Colonic mucosa (tissue), 4 donors: Measurements from ENCODE around the gene VPS13A. TPM values are rescaled to one million over a fixed set of nuclear protein-coding genes. Genes with fewer than 3 reads are reported as not detected.

Experiments used
- DNase-seq: peaks from one replicate; pipeline ENCODE4 v3.0.0-alpha.2; 2020
- H3K27ac ChIP-seq: fragments of 200-600 bp; one replicate; pipeline ENCODE4 v1.8.0; 2021
- H3K27me3 ChIP-seq: fragments of 200-600 bp; one replicate; pipeline ENCODE4 v1.8.0; 2021
- H3K36me3 ChIP-seq: fragments of 200-600 bp; one replicate; pipeline ENCODE4 v1.8.0; 2021
- H3K4me1 ChIP-seq: fragments of 200-600 bp; one replicate; pipeline ENCODE4 v1.8.0; 2021; ENCODE audit warnings: mild to moderate bottlenecking
- H3K4me3 ChIP-seq: fragments of 200-600 bp; one replicate; pipeline ENCODE4 v1.8.0; 2021
- H3K9ac ChIP-seq, 2 donors: one replicate each; pipeline ENCODE4 v1.7.0; 2013; ENCODE audit warnings: control low read depth in 2 of 2, low read depth in 2 of 2, low read length in 2 of 2
- H3K9me3 ChIP-seq: fragments of 200-600 bp; one replicate; pipeline ENCODE4 v1.8.0; 2021
- CTCF ChIP-seq: fragments of 200-600 bp; IDR thresholded peaks from one replicate; pipeline ENCODE4 v1.8.0; 2022; ENCODE audit warnings: antibody characterized with exemption, mild to moderate bottlenecking
- intact Hi-C: fragments of 100-400 bp; cut with DNase I; formaldehyde crosslinking; loops from one replicate; pipeline ENCODE4 v1.14.1; 2022
- total RNA-seq, 2 donors: library from RNA; stranded (reverse); fragmentation: NEBNext Ultra II Directional in 1 of 2; extraction: Animal tissue kit (Norgen Biotek cat#: 25700) in 1 of 2; gene quantifications; one replicate each; pipeline ENCODE4 v1.2.1, GENCODE V29; 2021
- donor health status: healthy.
- donor health status: DM: no; HTN: no; CAD: no.
- donor health status: DM: no; HTN: no; CAD: no.

VPS13A gene
- total RNA-seq, 2 donors from 2014 or later = 31.8 to 45.2 TPM

- Histone ChIP-seq H3K4me3 (no peak overlapping the region), H3K27me3 (no peaks in the 10 kb centered on the region), H3K9ac (no peak overlapping the region), H3K4me1 (no peaks in the 10 kb centered on the region), H3K9me3 (no peaks in the 10 kb centered on the region), H3K27ac (no peak overlapping the region), H3K36me3 (no peaks in the 10 kb centered on the region)
- TF ChIP-seq CTCF = no peak
- intact Hi-C loops = no loop called here
- no peak for DNase-seq
Observed at GRCh38 chr9:77307166-77307565, 129.8 kb downstream of the VPS13A start.

- DNase-seq = no peak
- intact Hi-C loops = no loop called here
- Histone ChIP-seq H3K4me1 (no peaks in the 10 kb centered on the region), H3K27ac (no peak overlapping the region), H3K4me3 (no peak overlapping the region), H3K27me3 (no peaks in the 10 kb centered on the region), H3K9ac (no peak overlapping the region), H3K9me3 (no peaks in the 10 kb centered on the region), H3K36me3 (no peaks in the 10 kb centered on the region)
- no peak for TF ChIP-seq CTCF
Observed at GRCh38 chr9:77316058-77316457, 138.7 kb downstream of the VPS13A start.

- H3K9me3 ChIP-seq = no peaks in the 10 kb centered on the region
- no peak overlapping the region for H3K27ac ChIP-seq
- no peak overlapping the region for H3K9ac ChIP-seq
- no peaks in the 10 kb centered on the region for H3K27me3 ChIP-seq
- H3K4me1 ChIP-seq = no peaks in the 10 kb centered on the region
- DNase-seq = no peak
- no peak for TF ChIP-seq CTCF
- intact Hi-C loops = no loop called here
- no peaks in the 10 kb centered on the region for H3K36me3 ChIP-seq
- H3K4me3 ChIP-seq = no peak overlapping the region
Observed at GRCh38 chr9:77325058-77325457, 147.7 kb downstream of the VPS13A start.

- Histone ChIP-seq H3K27ac (no peak overlapping the region), H3K36me3 (no peaks in the 10 kb centered on the region)
- TF ChIP-seq CTCF = no peak
Observed at GRCh38 chr9:77328102-77328501, 150.8 kb downstream of the VPS13A start.

GRCh38 chr9:77370064-77370463 lies 192.7 kb downstream of the VPS13A start:
- DNase-seq = no peak
- H3K27me3 ChIP-seq = no peaks in the 10 kb centered on the region
- intact Hi-C loops = no loop called here
- H3K9ac ChIP-seq = no peak overlapping the region
- TF ChIP-seq CTCF = no peak
- H3K27ac ChIP-seq = no peak overlapping the region
- H3K4me3 ChIP-seq = no peak overlapping the region
- no peaks in the 10 kb centered on the region for H3K4me1 ChIP-seq
- H3K9me3 ChIP-seq = no peaks in the 10 kb centered on the region
- no peaks in the 10 kb centered on the region for H3K36me3 ChIP-seq

More at GRCh38 chr9:77328102-77328501, 150.8 kb downstream of the VPS13A start:
- no peaks in the 10 kb centered on the region for H3K27me3 ChIP-seq
- H3K4me1 ChIP-seq = no peaks in the 10 kb centered on the region
- H3K9me3 ChIP-seq = no peaks in the 10 kb centered on the region
- H3K4me3 ChIP-seq = no peak overlapping the region
- H3K9ac ChIP-seq = no peak overlapping the region
- DNase-seq = no peak
- intact Hi-C loops = no loop called here

- DNase-seq = no peak
- no peak for TF ChIP-seq CTCF
- H3K9ac ChIP-seq = no peak overlapping the region
- H3K27ac ChIP-seq = no peak overlapping the region
- intact Hi-C loops = no loop called here
- no peaks in the 10 kb centered on the region for H3K4me1 ChIP-seq
- no peak overlapping the region for H3K4me3 ChIP-seq
- H3K36me3 ChIP-seq = no peaks in the 10 kb centered on the region
- H3K27me3 ChIP-seq = no peaks in the 10 kb centered on the region
- no peaks in the 10 kb centered on the region for H3K9me3 ChIP-seq
Observed at GRCh38 chr9:77374266-77374665, 196.9 kb downstream of the VPS13A start.
